Liver (tissue), 9 donors: Measurements from ENCODE around the gene MAPK6. TPM values are rescaled to one million over a fixed set of nuclear protein-coding genes. Genes with fewer than 3 reads are reported as not detected.

ENCODE experiments used
- DNase-seq: peaks from one replicate; pipeline ENCODE4 v3.0.0-alpha.2; 2017; ENCODE audit warnings: low spot score
- H3K27ac ChIP-seq, 2 donors: one replicate each; pipeline ENCODE4 v1.7.0; 2013; ENCODE audit warnings: inconsistent platforms in 2 of 2, low read length in 2 of 2, control low read depth in 1 of 2, low read depth in 1 of 2, mild to moderate bottlenecking in 1 of 2
- H3K27me3 ChIP-seq, 4 donors: one replicate each; pipeline versions ENCODE4 v1.6.1 to v1.7.0; 2013; ENCODE audit warnings: low read length in 3 of 4, inconsistent platforms in 1 of 4, mild to moderate bottlenecking in 1 of 4, moderate library complexity in 1 of 4; ENCODE audit not compliant: control insufficient read depth in 4 of 4, insufficient read depth in 4 of 4
- H3K36me3 ChIP-seq, 4 donors: one replicate each; pipeline versions ENCODE4 v1.6.1 to v1.7.0; 2013; ENCODE audit warnings: low read length in 3 of 4, mild to moderate bottlenecking in 3 of 4, low read depth in 1 of 4, moderate library complexity in 1 of 4; ENCODE audit not compliant: control insufficient read depth in 4 of 4, insufficient read depth in 3 of 4
- H3K4me1 ChIP-seq, 4 donors: one replicate each; pipeline versions ENCODE4 v1.6.1 to v1.7.0; 2013; ENCODE audit warnings: low read length in 3 of 4, mild to moderate bottlenecking in 3 of 4, moderate library complexity in 1 of 4; ENCODE audit not compliant: control insufficient read depth in 4 of 4, insufficient read depth in 4 of 4
- H3K4me3 ChIP-seq, 3 donors: one replicate each; pipeline versions ENCODE4 v1.6.1 to v1.7.0; 2013; ENCODE audit warnings: low read length in 3 of 3, control low read depth in 1 of 3, low read depth in 1 of 3, mild to moderate bottlenecking in 1 of 3
- H3K9ac ChIP-seq, 2 donors: one replicate each; pipeline ENCODE4 v1.7.0; 2013; ENCODE audit warnings: low read length in 2 of 2, mild to moderate bottlenecking in 2 of 2, moderate library complexity in 2 of 2, control low read depth in 1 of 2, low read depth in 1 of 2
- H3K9me3 ChIP-seq, 4 donors: one replicate each; pipeline versions ENCODE4 v1.6.1 to v1.7.0; 2013; ENCODE audit warnings: low read length in 3 of 4; ENCODE audit not compliant: control insufficient read depth in 4 of 4
- EGR1 ChIP-seq, 2 donors: IDR thresholded peaks; 2 replicates each; pipeline ENCODE4 v1.6.1; 2016 to 2018; ENCODE audit warnings: antibody characterized with exemption in 2 of 2, low read depth in 2 of 2
- FOXA1 ChIP-seq: IDR thresholded peaks from 2 replicates; pipeline ENCODE4 v1.6.1; 2016; ENCODE audit warnings: antibody characterized with exemption
- FOXA2 ChIP-seq: IDR thresholded peaks from 2 replicates; pipeline ENCODE4 v1.6.1; 2016; ENCODE audit warnings: antibody characterized with exemption
- GABPA ChIP-seq, 2 donors: IDR thresholded peaks in 1 of 2; conservative IDR thresholded peaks in 1 of 2; 2 replicates each; pipeline ENCODE4 v1.6.1; 2016; ENCODE audit warnings: antibody characterized with exemption in 2 of 2, mild to moderate bottlenecking in 1 of 2, moderate library complexity in 1 of 2
- HNF4A ChIP-seq, 2 donors: conservative IDR thresholded peaks; 2 replicates each; pipeline ENCODE4 v1.6.1; 2016; ENCODE audit warnings: antibody characterized with exemption in 2 of 2, mild to moderate bottlenecking in 2 of 2
- HNF4G ChIP-seq: IDR thresholded peaks from 2 replicates; pipeline ENCODE4 v1.6.1; 2016; ENCODE audit warnings: antibody characterized with exemption
- JUND ChIP-seq, 2 donors: IDR thresholded peaks; 2 replicates each; pipeline ENCODE4 v1.6.1; 2016; ENCODE audit warnings: antibody characterized with exemption in 2 of 2
- MAX ChIP-seq: IDR thresholded peaks from 2 replicates; pipeline ENCODE4 v1.6.1; 2016; ENCODE audit warnings: antibody characterized with exemption
- NR2F2 ChIP-seq: IDR thresholded peaks from 2 replicates; pipeline ENCODE4 v1.6.1; 2016; ENCODE audit warnings: antibody characterized with exemption
- RAD21 ChIP-seq, 2 donors: IDR thresholded peaks; 2 replicates each; pipeline ENCODE4 v1.6.1; 2016; ENCODE audit warnings: antibody characterized with exemption in 2 of 2, mild to moderate bottlenecking in 2 of 2
- REST ChIP-seq: IDR thresholded peaks from 2 replicates; pipeline ENCODE4 v1.6.1; 2016; ENCODE audit warnings: antibody characterized with exemption, mild to moderate bottlenecking
- RXRA ChIP-seq, 2 donors: IDR thresholded peaks; 2 replicates each; pipeline ENCODE4 v1.6.1; 2017 to 2018; ENCODE audit warnings: antibody characterized with exemption in 2 of 2, mild to moderate bottlenecking in 1 of 2
- SP1 ChIP-seq: IDR thresholded peaks from 2 replicates; pipeline ENCODE4 v1.6.1; 2018; ENCODE audit warnings: antibody characterized with exemption, mild to moderate bottlenecking
- TAF1 ChIP-seq: conservative IDR thresholded peaks from 2 replicates; pipeline ENCODE4 v1.6.1; 2016; ENCODE audit warnings: antibody characterized with exemption, mild to moderate bottlenecking
- YY1 ChIP-seq: IDR thresholded peaks from 2 replicates; pipeline ENCODE4 v1.6.1; 2016; ENCODE audit warnings: antibody characterized with exemption, mild to moderate bottlenecking
- WGBS: extraction: QIAGEN DNeasy Blood & Tissue Kit; methylation state at CpG from one replicate; pipeline ENCODE4 v1.1.7; 2013; 5-methylcytosine and 5-hydroxymethylcytosine counted together
- polyA plus RNA-seq, 2 donors: library from polyadenylated mRNA; stranded (reverse) in 1 of 2; unstranded in 1 of 2; fragments of 200-250 nt in 1 of 2; fragments of >200 nt in 1 of 2; fragmentation: Nextera tagmentation in 1 of 2; extraction: Ambion mirVana in 1 of 2; gene quantifications; one replicate each; pipeline versions ENCODE4 v1.2.1 to v1.2.3, GENCODE V29; 2013 to 2015
- total RNA-seq, 2 donors: library from RNA; depleted of rRNA; stranded (reverse); fragments of >200 nt; gene quantifications; one replicate each; pipeline ENCODE4 v1.2.3, GENCODE V29; 2014
- TF ChIP-seq, protein P1 (sequence below): IDR thresholded peaks from 2 replicates; pipeline ENCODE4 v1.6.1; 2016; ENCODE audit warnings: antibody characterized with exemption
- TF ChIP-seq, protein P2 (sequence below): IDR thresholded peaks from 2 replicates; pipeline ENCODE4 v1.6.1; 2016; ENCODE audit warnings: antibody characterized with exemption
- TF ChIP-seq, protein P3 (sequence below): fragments of 150-350 bp; IDR thresholded peaks from 2 replicates; pipeline ENCODE4 v1.5.1; 2017; ENCODE audit warnings: improper control_type of control experiment, low read depth, low read length; ENCODE audit not compliant: missing input control
- donor health status: healthy.
- donor health status: healthy.
- donor health status: healthy.
- donor health status: healthy.
- donor health status: healthy.

MAPK6 gene
- total and polyA plus RNA-seq, 4 donors: 9.7 to 47.8 (median 32.1) TPM

DNA sequence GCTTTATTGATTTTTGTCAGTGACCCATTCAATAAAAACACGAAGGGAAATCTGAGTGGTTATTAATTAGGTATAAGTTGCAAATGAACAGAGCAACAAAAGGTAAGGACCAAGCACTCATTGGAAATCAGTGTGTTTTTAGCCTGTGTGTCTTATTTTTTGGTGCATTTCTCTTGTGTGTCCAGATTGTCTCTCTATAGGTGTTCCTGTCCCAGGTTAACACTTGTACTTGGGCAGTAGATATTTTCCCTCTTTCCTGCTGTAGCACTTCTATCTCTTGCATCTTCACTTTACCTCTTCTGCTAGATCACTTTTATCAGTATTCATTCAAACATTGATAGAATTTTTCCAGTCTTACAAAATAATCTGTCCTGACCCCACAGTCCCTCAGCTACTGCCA, 37.0 kb downstream of the MAPK6 start:
- WGBS: 25% methylated on average over 1 of the region's 1 CpG
- Histone ChIP-seq H3K27me3 (no peaks in the 10 kb centered on the region), H3K4me1 (peaks cover 4 to 32% (median 24%) of the 10 kb centered on the region in 4 donors), H3K36me3 (peaks cover 8 to 32% (median 24%) of the 10 kb centered on the region in 4 donors), H3K9me3 (no peaks in the 10 kb centered on the region), H3K27ac (no peak overlapping the region), H3K9ac (no peak overlapping the region), H3K4me3 (no peak overlapping the region)
- TF ChIP-seq FOXA1: no peak
- TF ChIP-seq HNF4G: no peak
- TF ChIP-seq, protein P1, sequence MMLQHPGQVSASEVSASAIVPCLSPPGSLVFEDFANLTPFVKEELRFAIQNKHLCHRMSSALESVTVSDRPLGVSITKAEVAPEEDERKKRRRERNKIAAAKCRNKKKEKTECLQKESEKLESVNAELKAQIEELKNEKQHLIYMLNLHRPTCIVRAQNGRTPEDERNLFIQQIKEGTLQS: no peak
- TF ChIP-seq RAD21 (IDR thresholded peaks at IDR 0.05): no peak
- TF ChIP-seq, protein P2, sequence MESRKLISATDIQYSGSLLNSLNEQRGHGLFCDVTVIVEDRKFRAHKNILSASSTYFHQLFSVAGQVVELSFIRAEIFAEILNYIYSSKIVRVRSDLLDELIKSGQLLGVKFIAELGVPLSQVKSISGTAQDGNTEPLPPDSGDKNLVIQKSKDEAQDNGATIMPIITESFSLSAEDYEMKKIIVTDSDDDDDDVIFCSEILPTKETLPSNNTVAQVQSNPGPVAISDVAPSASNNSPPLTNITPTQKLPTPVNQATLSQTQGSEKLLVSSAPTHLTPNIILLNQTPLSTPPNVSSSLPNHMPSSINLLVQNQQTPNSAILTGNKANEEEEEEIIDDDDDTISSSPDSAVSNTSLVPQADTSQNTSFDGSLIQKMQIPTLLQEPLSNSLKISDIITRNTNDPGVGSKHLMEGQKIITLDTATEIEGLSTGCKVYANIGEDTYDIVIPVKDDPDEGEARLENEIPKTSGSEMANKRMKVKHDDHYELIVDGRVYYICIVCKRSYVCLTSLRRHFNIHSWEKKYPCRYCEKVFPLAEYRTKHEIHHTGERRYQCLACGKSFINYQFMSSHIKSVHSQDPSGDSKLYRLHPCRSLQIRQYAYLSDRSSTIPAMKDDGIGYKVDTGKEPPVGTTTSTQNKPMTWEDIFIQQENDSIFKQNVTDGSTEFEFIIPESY: no peak
- TF ChIP-seq, protein P3, sequence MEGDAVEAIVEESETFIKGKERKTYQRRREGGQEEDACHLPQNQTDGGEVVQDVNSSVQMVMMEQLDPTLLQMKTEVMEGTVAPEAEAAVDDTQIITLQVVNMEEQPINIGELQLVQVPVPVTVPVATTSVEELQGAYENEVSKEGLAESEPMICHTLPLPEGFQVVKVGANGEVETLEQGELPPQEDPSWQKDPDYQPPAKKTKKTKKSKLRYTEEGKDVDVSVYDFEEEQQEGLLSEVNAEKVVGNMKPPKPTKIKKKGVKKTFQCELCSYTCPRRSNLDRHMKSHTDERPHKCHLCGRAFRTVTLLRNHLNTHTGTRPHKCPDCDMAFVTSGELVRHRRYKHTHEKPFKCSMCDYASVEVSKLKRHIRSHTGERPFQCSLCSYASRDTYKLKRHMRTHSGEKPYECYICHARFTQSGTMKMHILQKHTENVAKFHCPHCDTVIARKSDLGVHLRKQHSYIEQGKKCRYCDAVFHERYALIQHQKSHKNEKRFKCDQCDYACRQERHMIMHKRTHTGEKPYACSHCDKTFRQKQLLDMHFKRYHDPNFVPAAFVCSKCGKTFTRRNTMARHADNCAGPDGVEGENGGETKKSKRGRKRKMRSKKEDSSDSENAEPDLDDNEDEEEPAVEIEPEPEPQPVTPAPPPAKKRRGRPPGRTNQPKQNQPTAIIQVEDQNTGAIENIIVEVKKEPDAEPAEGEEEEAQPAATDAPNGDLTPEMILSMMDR: no peak
- no peak for TF ChIP-seq NR2F2
- TF ChIP-seq MAX: no peak
- TF ChIP-seq FOXA2: no peak
- no peak for TF ChIP-seq GABPA (IDR thresholded peaks at IDR 0.05 in 1 of 2, conservative IDR thresholded peaks at IDR 0.05 in 1 of 2)
- TF ChIP-seq JUND (IDR thresholded peaks at IDR 0.05): no peak
- no peak for TF ChIP-seq HNF4A (conservative IDR thresholded peaks at IDR 0.05)
- TF ChIP-seq REST: no peak
- TF ChIP-seq TAF1: no peak
- no peak for TF ChIP-seq RXRA (IDR thresholded peaks at IDR 0.05)
- no peak for TF ChIP-seq EGR1 (IDR thresholded peaks at IDR 0.05; ENCODE audit: low read depth in 2 of 2)
- no peak for TF ChIP-seq YY1
- DNase-seq: no peak

DNA sequence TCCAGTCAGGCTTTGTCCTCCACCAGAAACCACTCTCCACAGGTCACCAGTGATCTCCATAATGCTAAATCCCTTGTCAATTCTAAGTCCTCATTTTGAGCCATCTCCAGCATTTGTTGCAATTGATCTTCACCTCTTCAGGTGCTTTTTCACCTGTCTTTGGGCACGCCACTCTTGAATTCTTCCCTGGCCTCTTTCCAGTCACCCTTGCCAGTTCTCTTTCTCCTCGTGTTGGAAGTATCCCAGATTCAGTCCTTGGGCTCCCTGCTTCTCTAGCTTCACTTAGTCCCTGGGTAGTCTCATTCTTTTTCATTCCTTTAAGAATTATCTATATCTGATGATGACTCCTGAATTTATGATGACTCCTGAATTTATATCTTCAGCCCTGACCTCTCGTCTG, 37.5 kb downstream of the MAPK6 start:
- DNase-seq: no peak
- WGBS: 71% methylated on average over 3 of the region's 3 CpGs
- no peak overlapping the region for H3K27ac ChIP-seq
- TF ChIP-seq FOXA1: no peak
- TF ChIP-seq FOXA2: no peak
- TF ChIP-seq, protein P3: no peak
- TF ChIP-seq JUND (IDR thresholded peaks at IDR 0.05): no peak
- TF ChIP-seq, protein P2: no peak
- TF ChIP-seq SP1: no peak
- H3K4me1 ChIP-seq: peaks cover 4 to 32% (median 24%) of the 10 kb centered on the region in 4 donors
- H3K9me3 ChIP-seq: no peaks in the 10 kb centered on the region
- peaks cover 6 to 34% (median 26%) of the 10 kb centered on the region in 4 donors for H3K36me3 ChIP-seq
- no peaks in the 10 kb centered on the region for H3K27me3 ChIP-seq
- H3K9ac ChIP-seq: no peak overlapping the region
- no peak overlapping the region for H3K4me3 ChIP-seq
